HG03066 (cell line): Measurements from ENCODE around the gene PRDM16.

Source experiments
- ATAC-seq: cut with Tn5 transposase; IDR thresholded peaks from one replicate; pipeline ENCODE4 v1.9.1; 2021; ENCODE audit warnings: low read depth; ENCODE audit not compliant: unreplicated experiment

Gene PRDM16

DNA sequence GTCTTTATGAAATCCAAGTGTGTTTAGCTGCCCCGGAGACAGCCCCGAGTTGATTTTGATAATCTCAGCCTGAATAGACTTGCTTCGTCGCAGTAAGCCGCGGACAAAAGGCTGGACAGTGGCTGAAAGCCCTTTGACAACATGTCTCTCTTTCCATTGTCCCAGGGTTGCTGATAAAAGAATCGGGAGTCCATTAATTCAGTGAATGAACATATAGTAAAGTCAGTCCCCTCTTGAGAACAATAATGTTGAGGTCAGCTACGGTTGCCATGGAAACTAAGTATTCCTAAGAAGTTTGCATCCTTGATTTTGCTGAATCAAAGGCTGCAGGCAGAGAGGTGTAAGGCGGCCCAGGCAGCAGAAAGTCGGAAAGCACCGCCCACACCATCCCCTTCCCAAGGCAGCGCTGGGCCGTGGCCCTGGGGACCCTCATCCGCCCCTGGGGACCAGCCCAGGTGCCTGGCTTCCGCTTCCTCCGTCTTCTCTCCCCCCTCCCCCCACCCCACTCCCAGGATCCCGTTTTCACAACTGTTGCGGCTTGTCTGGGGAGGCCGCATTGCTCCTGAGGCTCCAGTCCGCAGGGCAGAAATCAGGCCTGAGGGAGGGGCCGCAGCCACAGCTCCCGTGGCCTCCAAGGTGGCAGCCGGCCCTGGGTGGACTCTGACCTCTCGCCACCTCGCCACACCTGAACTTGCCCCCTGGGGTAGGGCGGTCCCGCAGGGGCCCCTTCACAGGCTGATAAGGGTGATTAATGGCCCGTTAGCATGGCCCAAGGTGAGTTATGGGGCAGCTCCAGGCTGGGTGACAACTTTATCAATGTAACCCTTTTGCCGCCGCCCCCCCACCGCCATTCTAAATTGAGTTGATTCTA lies 180.9 kb downstream of the PRDM16 start:
- no peak for ATAC-seq

DNA sequence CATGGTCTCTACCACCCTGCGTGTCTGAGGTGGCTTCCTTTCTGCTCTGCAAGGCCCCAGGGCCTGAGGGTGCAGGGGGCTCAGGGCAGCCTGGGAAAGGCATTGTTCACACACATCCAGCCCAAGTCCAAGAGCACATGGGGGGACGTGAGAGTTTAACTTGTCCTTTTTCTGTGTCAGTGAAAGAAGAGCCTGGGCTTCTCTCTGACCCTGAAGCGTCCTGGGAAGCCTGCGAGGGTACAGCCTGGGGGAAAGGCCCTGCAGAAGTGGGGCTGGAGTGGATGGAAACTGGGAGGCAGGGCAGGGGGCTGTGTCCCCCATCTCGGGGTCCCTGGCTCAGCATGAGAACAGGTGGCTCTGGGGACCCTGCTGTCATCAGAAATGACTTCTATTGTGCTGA lies 181.6 kb downstream of the PRDM16 start:
- no peak for ATAC-seq

DNA sequence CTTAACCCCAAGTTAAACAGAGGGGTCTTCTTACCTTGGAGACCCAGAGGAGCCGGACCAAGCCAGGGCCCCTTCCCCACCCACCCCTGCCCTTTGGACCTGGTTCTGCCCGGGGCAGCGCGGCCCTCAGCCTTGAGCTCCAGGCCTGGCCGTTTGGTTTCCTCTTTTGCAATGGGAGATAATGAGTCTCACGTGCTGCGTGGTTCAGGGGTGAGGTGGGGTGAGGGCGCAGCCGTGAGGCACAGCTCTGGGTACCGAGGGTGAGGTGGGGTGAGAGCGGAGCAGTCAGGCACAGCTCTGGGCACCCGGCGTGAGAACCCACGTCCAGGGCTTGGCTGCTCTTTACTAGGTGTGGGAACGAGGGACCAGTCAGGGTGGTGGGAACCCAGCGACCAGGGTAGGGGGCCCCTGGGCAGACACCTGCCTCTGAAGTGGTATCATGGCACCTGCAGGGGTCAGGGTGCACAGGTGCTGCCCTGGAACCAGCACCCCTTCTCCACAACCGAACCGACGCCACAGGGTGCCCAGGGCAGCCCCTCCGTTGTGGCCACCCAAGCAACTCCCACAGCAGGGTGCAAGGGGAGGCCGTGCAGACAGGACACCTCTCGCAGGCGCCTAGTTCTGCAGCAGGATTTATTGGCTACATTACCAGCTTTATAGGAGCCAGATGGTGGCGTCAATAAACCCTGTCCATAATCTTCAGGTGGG lies 182.2 kb downstream of the PRDM16 start:
- no peak for ATAC-seq

DNA sequence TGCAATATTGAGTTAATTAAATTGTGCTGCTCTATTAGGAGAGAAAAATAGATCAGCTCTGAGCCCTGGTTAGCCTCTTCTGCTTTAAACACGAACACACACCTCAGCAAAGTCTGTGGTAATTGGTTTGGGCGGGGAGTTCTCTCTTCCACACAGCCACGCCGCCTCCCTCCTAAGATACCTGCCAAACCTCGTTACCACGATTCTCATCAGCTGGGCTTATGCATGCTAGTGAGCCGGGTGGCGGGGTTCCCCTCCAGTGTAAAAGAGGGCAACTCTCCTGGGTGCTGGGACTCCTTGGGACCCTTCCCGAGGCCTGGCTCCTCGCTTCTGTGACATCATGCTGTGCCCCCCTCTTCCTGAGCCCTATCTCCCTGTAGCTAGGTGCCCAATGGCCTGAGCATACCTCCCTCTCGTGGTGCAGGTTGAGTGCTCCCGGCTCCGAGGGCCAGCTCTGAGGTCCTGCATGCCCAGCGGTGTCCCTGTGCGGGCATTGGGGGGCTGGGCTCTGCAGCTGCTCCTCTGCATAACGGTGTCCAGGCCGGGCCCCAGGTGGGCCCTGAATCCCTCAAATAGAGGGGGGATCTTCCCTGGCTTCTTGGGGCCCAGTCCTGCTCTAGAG lies 182.9 kb downstream of the PRDM16 start:
- no peak for ATAC-seq

DNA sequence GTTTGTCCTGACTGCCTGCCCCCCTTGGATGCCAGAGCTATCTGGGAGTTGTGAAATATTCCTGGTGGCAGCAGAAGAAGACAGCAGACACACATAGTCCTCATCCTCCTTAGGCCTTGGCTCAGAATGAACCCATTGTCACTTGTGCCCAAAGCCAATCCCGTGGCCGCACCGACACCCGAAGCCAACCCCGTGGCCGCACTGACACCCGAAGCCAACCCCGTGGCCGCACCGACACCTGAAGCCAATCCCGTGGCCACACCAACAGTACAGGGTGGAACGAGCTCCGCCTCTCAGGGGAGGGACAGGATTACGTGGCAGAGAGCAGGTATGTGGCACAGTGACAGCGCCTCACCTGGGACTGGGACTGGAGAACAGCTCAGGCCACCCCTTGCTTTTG lies 186.7 kb downstream of the PRDM16 start:
- no peak for ATAC-seq

DNA sequence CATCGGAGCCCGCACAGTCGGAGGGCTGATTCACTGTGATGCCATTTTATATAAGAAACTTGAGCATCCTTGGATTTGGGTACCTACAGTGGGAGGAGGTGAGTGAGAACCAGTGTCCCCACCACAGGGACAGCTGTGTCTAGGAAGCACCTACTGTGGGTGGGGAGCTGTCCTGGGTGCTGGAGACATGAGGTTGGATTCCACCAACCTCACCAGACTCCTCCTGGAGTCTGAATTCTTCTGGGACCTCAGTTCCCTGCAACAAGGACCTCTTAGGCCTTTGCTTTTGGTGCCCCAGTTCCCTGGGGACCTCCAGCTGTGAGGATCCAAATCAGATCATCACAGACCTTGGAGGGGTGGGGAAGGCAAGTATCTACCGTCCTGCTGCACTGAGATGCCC lies 188.8 kb downstream of the PRDM16 start:
- no peak for ATAC-seq

DNA sequence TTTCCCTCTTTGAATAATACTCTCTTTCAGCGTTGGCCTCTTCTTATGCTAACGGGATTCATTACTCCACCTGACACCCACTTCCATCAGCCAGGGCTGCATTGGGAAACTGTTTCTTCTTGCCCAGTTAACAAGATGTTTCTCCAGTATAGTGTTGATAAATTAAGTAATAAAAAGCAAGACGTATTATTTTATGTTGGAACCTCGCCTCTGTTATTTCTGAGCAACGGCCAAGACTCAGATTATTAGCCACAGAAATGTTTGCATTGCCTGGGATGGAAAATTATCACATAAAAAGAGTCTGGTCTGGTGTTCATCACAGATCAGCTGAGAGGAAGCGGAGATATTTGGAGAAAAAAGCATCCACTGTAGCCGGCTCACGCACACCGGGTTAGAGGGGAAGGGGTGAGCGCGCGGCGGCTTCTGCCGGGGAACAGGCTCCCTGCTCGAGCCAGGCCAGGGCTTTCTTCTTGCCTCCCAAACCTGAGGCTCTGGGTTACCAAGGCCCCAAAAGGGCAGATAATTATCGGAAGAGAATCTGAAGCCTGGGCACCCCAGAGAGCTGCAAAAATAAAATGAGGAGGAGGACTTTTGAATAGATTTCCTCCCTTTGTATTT lies 189.5 kb downstream of the PRDM16 start:
- ATAC-seq: no peak

DNA sequence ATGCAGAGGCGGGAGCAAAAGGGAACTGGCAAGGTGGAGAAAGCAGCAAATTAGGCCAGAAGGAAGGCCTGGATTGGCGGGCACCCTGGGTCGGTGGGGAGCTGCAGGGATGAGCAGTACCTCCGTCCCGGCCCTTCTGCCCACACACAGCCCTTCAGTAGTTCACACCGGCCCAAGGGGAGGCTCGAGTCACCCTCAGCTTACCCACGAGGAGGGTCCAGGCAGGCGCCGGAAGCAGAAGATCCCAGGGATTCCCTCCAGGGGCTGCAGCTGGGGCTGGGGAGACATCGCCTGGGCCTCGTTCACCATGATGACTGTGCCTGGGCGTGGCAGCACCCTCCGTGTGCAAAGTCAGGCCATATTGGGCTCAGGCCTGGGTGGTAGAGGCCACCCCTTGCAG lies 190.0 kb downstream of the PRDM16 start:
- ATAC-seq: no peak

DNA sequence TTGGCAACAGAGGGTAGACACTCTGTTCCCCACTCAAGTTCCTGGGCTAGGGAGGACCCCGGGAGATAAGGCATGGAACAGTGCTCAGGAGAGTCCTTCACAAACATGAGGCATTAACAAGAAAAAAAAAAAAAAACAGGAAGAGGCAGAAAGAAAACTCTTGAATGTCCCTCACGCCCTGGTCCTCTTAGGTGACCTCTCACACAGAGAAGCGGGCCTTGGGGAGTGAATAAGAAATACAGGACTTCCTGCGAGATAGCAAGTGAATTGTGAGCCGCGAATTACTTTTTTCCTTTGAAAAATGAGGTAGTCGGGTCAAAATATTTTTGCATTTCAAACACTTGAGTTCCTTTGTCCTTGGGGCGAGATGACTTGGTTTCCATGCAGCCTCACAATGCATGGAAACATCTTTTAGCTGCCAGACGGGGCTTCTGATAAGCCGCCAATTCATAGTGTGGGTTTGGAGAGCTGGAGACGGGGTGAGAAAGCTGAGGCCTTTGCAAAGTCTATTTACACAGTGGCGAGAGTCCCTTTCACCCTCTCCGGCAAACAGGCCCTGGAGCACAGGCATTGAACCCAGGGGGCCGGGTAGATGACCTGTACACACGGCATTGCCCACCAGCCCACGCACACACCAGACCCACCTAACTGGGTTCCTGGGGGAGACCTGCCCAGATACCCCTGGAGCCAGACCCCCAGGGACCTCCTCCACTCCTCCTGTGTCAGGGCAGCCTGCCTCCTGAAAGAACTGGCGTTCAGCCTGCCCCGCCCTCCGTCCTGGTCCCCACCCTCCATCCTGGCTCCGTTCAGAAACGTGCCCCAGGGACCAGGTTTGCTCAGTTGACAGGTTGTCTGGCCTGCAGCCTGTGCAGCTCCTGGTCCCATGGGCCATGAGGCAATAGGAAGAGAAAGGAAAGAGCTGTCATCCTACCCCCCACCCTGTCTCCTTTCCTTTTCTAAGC lies 192.3 kb downstream of the PRDM16 start:
- ATAC-seq: no peak

DNA sequence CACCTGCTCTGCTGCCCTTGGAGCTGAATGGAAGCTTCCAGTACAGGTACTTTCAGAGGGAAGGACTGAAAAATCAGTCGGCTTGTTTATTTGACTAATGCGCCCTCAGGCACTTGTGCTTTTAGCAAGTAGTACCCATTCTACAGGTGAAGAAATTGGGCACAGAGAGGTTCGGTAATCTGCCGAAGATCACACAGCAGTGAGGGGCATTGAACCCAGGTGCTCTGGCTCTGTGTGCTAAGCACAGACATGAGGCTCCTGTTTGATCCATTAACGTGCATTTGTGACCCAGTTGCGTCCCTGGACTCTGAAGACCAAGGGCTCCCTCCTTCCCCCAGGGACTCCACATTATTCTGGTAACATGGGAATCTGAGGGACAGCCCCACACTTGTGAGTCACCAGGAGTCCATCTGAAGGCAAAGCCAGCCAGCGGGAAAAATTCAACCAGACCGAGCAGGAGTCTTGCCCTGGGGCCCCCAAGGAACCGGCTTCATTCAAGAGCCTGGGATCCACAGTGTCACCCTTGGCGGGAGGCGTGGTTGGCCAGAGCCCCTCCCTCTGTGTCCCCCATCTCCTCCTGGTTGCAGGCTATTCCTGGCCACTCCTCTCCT lies 193.1 kb downstream of the PRDM16 start:
- no peak for ATAC-seq

DNA sequence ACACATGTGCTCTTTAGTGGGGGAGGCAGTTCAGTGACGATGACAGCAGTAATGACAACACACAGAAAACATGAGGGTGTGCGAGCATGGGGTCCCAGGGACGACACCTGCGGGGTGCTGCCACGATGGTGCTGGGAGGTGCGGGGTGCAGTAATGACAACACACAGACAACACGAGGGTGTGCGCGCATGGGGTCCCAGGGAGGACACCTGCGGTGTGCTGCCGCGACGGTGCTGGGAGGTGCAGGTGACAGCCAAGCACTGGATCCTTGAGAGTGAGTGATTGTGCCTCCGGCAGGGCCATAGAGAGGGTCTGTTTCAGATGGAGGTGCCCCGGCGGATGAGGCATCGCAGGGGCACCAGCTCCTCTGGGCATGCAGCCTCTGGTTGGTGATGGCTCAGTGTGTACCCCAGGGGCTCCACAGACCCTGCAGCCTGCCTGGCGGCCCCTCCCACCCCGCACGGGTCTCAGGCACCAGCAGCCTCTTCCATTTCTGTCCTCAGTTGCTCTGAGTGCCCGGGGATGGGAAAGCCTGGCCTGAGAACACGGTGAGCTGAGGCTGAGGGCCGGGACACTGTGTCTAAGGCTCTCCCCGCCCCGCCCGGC lies 193.8 kb downstream of the PRDM16 start:
- no peak for ATAC-seq

DNA sequence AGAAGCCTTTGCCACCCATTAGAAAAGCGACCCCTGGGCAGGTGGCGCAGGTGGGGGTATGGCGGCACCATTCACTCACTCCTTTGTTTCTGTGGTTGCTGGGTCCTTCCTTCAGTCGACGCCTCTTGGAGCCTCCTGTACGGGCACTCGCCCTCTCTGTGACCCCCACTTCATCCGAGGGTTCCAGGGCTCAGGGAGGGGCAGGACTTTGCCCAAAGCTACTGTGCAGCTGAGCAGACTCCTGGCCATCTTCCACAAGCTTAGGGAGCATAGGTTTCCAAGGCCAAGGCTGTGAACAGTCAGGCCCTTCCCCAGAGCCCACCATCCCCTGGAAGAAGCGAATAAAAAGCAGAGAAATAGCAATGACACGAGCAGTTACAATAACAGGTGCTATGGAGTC lies 194.8 kb downstream of the PRDM16 start:
- ATAC-seq: no peak

DNA sequence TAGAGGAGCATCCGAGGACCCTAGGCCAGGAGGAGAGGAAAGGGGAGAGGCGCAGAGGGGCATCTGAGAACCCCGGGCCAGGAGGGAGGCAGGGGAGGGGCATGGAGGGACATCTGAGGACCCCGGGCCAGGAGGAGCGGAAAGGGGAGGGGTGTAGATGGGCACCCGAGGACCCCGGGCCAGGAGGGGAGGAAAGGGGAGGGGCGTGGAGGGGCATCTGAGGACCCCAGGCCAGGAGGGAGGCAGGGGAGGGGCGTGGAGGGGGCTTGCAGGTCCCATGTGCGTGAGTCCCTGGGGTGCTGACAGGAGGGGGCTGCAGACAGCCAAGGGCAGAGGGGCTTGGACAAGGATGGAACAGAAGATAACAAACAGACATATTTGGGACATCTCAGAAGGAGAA lies 195.5 kb downstream of the PRDM16 start:
- no peak for ATAC-seq

DNA sequence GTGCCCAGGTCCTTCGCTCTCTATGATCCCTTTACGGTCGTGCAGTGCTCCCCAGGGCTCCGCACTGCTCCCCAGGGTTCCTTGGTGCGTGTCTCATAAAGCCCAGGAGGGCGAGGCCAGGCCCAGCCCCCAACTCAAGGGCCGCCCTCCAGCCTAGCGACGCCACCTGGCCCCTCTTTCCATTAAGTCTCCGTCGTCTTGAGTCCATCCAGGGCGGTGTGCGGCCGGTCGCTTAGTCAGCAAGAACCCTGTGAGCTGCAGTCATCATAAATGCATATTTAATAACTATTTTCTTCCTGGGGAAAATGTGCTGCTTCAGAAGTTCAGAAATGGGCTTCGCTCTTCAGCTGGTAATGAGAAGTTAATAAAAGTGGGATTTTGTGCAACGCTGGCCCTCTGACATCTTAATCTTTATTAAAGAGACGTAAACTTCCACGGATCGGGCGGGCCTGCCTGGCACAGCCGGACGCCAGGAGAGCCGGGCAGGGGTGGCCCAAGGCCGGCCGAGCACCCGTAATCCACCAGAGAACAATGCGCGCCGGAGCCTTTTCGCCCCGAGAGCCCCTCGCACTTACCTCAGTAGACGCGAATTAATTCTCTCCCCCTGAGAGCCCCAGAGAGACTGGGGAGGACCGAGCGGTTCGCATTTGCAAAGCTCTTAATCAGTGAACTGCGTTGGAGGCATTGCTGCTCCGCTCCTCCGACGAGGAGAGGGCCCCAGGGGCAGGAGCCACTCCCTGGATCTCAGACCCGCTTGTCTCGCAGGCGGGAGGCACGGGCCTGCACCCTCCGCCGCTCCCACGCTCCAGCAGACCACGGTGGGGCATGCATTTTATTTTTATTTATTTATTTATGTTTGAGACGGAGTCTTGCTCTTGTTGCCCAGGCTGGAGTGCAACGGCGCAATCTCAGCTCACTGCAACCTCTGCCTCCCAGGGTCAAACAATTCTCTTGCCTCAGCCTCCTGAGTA lies 197.1 kb downstream of the PRDM16 start:
- no peak for ATAC-seq

DNA sequence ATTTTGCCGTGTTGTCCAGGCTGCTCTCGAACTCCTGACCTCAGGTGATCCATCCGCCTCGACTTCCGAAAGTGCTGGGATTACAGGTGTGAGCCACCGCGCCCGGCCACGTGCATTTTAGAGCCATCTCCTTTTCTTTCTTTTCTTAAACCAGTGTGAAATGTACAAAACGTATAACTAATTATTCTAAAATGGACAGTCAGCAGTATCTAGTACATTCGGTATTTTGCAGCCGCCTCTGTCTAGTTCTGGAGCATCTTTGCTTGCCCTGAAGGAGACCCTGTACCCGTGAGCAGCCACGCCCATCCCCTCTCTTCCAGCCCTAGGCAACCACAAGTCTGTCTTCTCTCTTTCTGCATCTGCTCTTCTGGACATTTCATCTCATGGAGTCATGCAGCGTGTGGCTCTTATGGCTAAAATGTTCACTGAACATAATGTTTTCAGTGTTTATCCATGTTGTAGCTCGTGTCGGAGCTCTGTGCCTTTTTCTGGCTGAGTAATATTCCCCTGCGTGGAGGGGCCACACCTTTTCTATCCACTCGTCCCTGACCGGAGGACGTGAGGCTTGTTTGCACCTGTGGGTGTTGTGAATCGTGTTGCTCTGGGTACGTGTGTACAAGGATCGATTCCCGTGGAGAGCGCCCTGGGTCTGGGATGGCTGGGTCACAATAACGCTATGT lies 198.0 kb downstream of the PRDM16 start:
- no peak for ATAC-seq

DNA sequence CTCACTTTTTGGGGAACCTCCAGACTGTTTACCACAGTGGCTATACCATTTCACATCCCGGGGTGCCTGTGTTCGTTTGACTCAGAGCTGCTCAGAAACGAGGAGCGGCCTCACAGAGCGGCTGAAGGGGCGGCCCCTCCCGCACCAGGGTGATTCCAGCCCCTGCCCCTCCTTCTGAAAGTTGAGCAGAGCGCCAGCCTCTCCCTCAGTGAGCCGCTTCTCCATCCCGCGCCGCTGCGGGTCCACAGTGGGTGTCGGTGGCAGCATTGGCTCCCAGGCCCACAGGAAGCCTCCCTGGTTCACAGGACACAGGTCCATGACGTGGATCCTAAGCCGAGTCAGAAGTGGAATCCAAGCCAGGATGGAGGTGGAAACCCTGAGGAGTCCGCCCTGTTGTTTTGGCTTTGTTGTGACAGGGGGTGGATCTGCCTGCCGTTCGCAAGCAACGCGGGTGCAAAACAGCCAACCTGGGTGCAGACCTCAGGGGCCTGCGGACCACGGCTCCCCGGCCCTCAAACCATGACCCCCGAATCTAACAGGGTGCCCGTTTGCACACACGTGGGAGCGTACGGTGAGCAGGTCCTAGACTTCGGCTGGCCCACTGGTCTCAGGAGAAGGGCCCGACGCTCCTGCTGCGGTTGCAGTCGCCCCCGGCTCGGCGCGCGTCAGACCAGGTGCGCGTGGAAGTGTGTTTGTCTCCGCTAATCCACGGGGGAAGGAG lies 198.7 kb downstream of the PRDM16 start:
- ATAC-seq: no peak

DNA sequence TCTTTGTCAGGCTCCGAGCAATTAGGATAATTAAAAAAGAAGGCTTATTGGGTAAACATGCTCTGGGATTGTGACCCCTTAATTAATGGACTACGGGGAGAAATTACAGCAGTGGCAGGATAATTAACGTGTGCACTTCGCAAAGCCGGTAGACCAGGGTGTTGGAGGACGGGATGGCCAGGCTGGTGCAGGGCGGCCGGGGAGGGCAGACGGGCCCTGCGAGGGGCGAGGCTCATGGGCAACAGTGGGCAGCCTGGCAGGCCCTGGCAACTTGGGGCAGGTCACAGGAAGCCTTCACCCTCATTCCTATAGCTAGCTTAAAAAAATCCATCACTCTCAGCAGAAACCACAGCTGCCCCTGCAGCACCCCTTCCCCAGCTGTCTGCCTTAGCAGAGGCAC lies 199.3 kb downstream of the PRDM16 start:
- no peak for ATAC-seq
